ENCODE data around the gene FILIP1. TPM values are rescaled to one million over a fixed set of nuclear protein-coding genes. Genes with fewer than 3 reads are reported as not detected.

The FILIP1 gene
- total RNA-seq, 1 experiment from 2014 or later, result 0.15 TPM

- H3K9me2 ChIP-seq (replicated peaks; ENCODE audit: insufficient read depth, low read length), result no peaks in the 10 kb centered on the region
- H3K9me3 ChIP-seq (ENCODE audit: low read length), result no peaks in the 10 kb centered on the region
These were observed 102.3 kb downstream of the FILIP1 start for GRCh38 chr6:75391276-75391675.

GRCh38 chr6:75386050-75386770, 107.4 kb downstream of the FILIP1 start:
- Histone ChIP-seq H3K4me2 (ENCODE audit: low read depth, low read length, poor library complexity, severe bottlenecking) (no peak overlapping the region), H3K9me2 (replicated peaks; ENCODE audit: insufficient read depth, low read length) (no peaks in the 10 kb centered on the region), H3K27ac (ENCODE audit: low read length) (no peak overlapping the region), H3K79me2 (ENCODE audit: low read length) (no peaks in the 10 kb centered on the region), H2AFZ (ENCODE audit: low read length) (no peak overlapping the region), H3K27me3 (ENCODE audit: low read length) (0 out of 2 replicates have a peak, but pooled peaks cover 3% of the 10 kb centered on the region), H3K9me3 (ENCODE audit: low read length) (no peaks in the 10 kb centered on the region), H3K4me1 (ENCODE audit: low read length) (no peaks in the 10 kb centered on the region), H3K9ac (ENCODE audit: low read length) (no peak overlapping the region), H3K36me3 (ENCODE audit: insufficient read depth, low read length) (no peaks in the 10 kb centered on the region), H4K20me1 (ENCODE audit: insufficient read depth, low read depth, low read length) (no peaks in the 10 kb centered on the region), H3K4me3 (ENCODE audit: low read length) (no peak overlapping the region)
- DNase-seq, result no peak

More at GRCh38 chr6:75391276-75391675, 102.3 kb downstream of the FILIP1 start:
- Histone ChIP-seq H2AFZ (ENCODE audit: low read length) (no peak overlapping the region), H3K4me3 (ENCODE audit: low read length) (no peak overlapping the region), H3K9ac (ENCODE audit: low read length) (no peak overlapping the region), H3K4me2 (ENCODE audit: low read depth, low read length, poor library complexity, severe bottlenecking) (no peak overlapping the region), H3K79me2 (ENCODE audit: low read length) (no peaks in the 10 kb centered on the region), H3K27me3 (ENCODE audit: low read length) (no peaks in the 10 kb centered on the region), H4K20me1 (ENCODE audit: insufficient read depth, low read depth, low read length) (no peaks in the 10 kb centered on the region), H3K27ac (ENCODE audit: low read length) (no peak overlapping the region), H3K4me1 (ENCODE audit: low read length) (no peaks in the 10 kb centered on the region), H3K36me3 (ENCODE audit: insufficient read depth, low read length) (no peaks in the 10 kb centered on the region)
- DNase-seq, result no peak

GRCh38 chr6:75384116-75384515, 109.5 kb downstream of the FILIP1 start:
- DNase-seq, result no peak
- Histone ChIP-seq H3K79me2 (ENCODE audit: low read length) (no peaks in the 10 kb centered on the region), H3K4me2 (ENCODE audit: low read depth, low read length, poor library complexity, severe bottlenecking) (no peak overlapping the region), H4K20me1 (ENCODE audit: insufficient read depth, low read depth, low read length) (no peaks in the 10 kb centered on the region), H3K27ac (ENCODE audit: low read length) (no peak overlapping the region), H3K27me3 (ENCODE audit: low read length) (0 out of 2 replicates have a peak, but pooled peaks cover 3% of the 10 kb centered on the region), H3K9me3 (ENCODE audit: low read length) (no peaks in the 10 kb centered on the region), H3K9ac (ENCODE audit: low read length) (no peak overlapping the region), H3K4me3 (ENCODE audit: low read length) (no peak overlapping the region), H3K4me1 (ENCODE audit: low read length) (no peaks in the 10 kb centered on the region), H2AFZ (ENCODE audit: low read length) (no peak overlapping the region), H3K36me3 (ENCODE audit: insufficient read depth, low read length) (no peaks in the 10 kb centered on the region), H3K9me2 (replicated peaks; ENCODE audit: insufficient read depth, low read length) (no peaks in the 10 kb centered on the region)

GRCh38 chr6:75382634-75382900, 111.0 kb downstream of the FILIP1 start:
- no peaks in the 10 kb centered on the region for H3K9me3 ChIP-seq (ENCODE audit: low read length)
- no peaks in the 10 kb centered on the region for H4K20me1 ChIP-seq (ENCODE audit: insufficient read depth, low read depth, low read length)
- H2AFZ ChIP-seq (ENCODE audit: low read length), result no peak overlapping the region
- no peak overlapping the region for H3K4me2 ChIP-seq (ENCODE audit: low read depth, low read length, poor library complexity, severe bottlenecking)
- H3K4me3 ChIP-seq (ENCODE audit: low read length), result no peak overlapping the region
- H3K9ac ChIP-seq (ENCODE audit: low read length), result no peak overlapping the region
- H3K27me3 ChIP-seq (ENCODE audit: low read length), result 0 out of 2 replicates have a peak, but pooled peaks cover 3% of the 10 kb centered on the region
- H3K36me3 ChIP-seq (ENCODE audit: insufficient read depth, low read length), result no peaks in the 10 kb centered on the region
- H3K4me1 ChIP-seq (ENCODE audit: low read length), result no peaks in the 10 kb centered on the region
- no peaks in the 10 kb centered on the region for H3K9me2 ChIP-seq (replicated peaks; ENCODE audit: insufficient read depth, low read length)
- no peaks in the 10 kb centered on the region for H3K79me2 ChIP-seq (ENCODE audit: low read length)
- DNase-seq, result no peak
- no peak overlapping the region for H3K27ac ChIP-seq (ENCODE audit: low read length)

- Histone ChIP-seq H3K9me3 (ENCODE audit: low read length) (no peaks in the 10 kb centered on the region), H3K36me3 (ENCODE audit: insufficient read depth, low read length) (no peaks in the 10 kb centered on the region), H2AFZ (ENCODE audit: low read length) (no peak overlapping the region)
These were observed 111.5 kb downstream of the FILIP1 start for GRCh38 chr6:75381877-75382633.

GRCh38 chr6:75379536-75379935, 114.1 kb downstream of the FILIP1 start:
- H2AFZ ChIP-seq (ENCODE audit: low read length), result no peak overlapping the region
- H3K4me1 ChIP-seq (ENCODE audit: low read length), result no peaks in the 10 kb centered on the region
- H3K4me2 ChIP-seq (ENCODE audit: low read depth, low read length, poor library complexity, severe bottlenecking), result no peak overlapping the region
- no peak for DNase-seq
- no peaks in the 10 kb centered on the region for H3K36me3 ChIP-seq (ENCODE audit: insufficient read depth, low read length)
- no peak overlapping the region for H3K27ac ChIP-seq (ENCODE audit: low read length)
- H3K9me3 ChIP-seq (ENCODE audit: low read length), result no peaks in the 10 kb centered on the region
- 0 out of 2 replicates have a peak, but pooled peaks cover 3% of the 10 kb centered on the region for H3K27me3 ChIP-seq (ENCODE audit: low read length)
- no peaks in the 10 kb centered on the region for H3K79me2 ChIP-seq (ENCODE audit: low read length)
- no peaks in the 10 kb centered on the region for H3K9me2 ChIP-seq (replicated peaks; ENCODE audit: insufficient read depth, low read length)
- H3K4me3 ChIP-seq (ENCODE audit: low read length), result no peak overlapping the region
- no peaks in the 10 kb centered on the region for H4K20me1 ChIP-seq (ENCODE audit: insufficient read depth, low read depth, low read length)
- H3K9ac ChIP-seq (ENCODE audit: low read length), result no peak overlapping the region

More at GRCh38 chr6:75381877-75382633, 111.5 kb downstream of the FILIP1 start:
- no peak overlapping the region for H3K4me2 ChIP-seq (ENCODE audit: low read depth, low read length, poor library complexity, severe bottlenecking)
- H3K27ac ChIP-seq (ENCODE audit: low read length), result no peak overlapping the region
- no peak for DNase-seq
- H4K20me1 ChIP-seq (ENCODE audit: insufficient read depth, low read depth, low read length), result no peaks in the 10 kb centered on the region
- 0 out of 2 replicates have a peak, but pooled peaks cover 3% of the 10 kb centered on the region for H3K27me3 ChIP-seq (ENCODE audit: low read length)
- H3K4me3 ChIP-seq (ENCODE audit: low read length), result no peak overlapping the region
- H3K79me2 ChIP-seq (ENCODE audit: low read length), result no peaks in the 10 kb centered on the region
- H3K9me2 ChIP-seq (replicated peaks; ENCODE audit: insufficient read depth, low read length), result no peaks in the 10 kb centered on the region
- H3K4me1 ChIP-seq (ENCODE audit: low read length), result no peaks in the 10 kb centered on the region
- no peak overlapping the region for H3K9ac ChIP-seq (ENCODE audit: low read length)

- Histone ChIP-seq H4K20me1 (ENCODE audit: insufficient read depth, low read depth, low read length) (no peaks in the 10 kb centered on the region), H3K27ac (ENCODE audit: low read length) (no peak overlapping the region), H3K9ac (ENCODE audit: low read length) (no peak overlapping the region), H3K36me3 (ENCODE audit: insufficient read depth, low read length) (no peaks in the 10 kb centered on the region), H3K9me2 (replicated peaks; ENCODE audit: insufficient read depth, low read length) (no peaks in the 10 kb centered on the region), H3K4me3 (ENCODE audit: low read length) (no peak overlapping the region), H3K9me3 (ENCODE audit: low read length) (no peaks in the 10 kb centered on the region), H2AFZ (ENCODE audit: low read length) (no peak overlapping the region), H3K27me3 (ENCODE audit: low read length) (0 out of 2 replicates have a peak, but pooled peaks cover 3% of the 10 kb centered on the region), H3K4me2 (ENCODE audit: low read depth, low read length, poor library complexity, severe bottlenecking) (no peak overlapping the region), H3K4me1 (ENCODE audit: low read length) (no peaks in the 10 kb centered on the region), H3K79me2 (ENCODE audit: low read length) (no peaks in the 10 kb centered on the region)
- no peak for DNase-seq
These were observed 115.5 kb downstream of the FILIP1 start for GRCh38 chr6:75378101-75378500.

GRCh38 chr6:75377386-75377785, 116.2 kb downstream of the FILIP1 start:
- Histone ChIP-seq H2AFZ (ENCODE audit: low read length) (no peak overlapping the region), H3K4me2 (ENCODE audit: low read depth, low read length, poor library complexity, severe bottlenecking) (no peak overlapping the region), H3K27me3 (ENCODE audit: low read length) (0 out of 2 replicates have a peak, but pooled peaks cover 3% of the 10 kb centered on the region), H4K20me1 (ENCODE audit: insufficient read depth, low read depth, low read length) (no peaks in the 10 kb centered on the region), H3K36me3 (ENCODE audit: insufficient read depth, low read length) (no peaks in the 10 kb centered on the region), H3K27ac (ENCODE audit: low read length) (no peak overlapping the region), H3K4me3 (ENCODE audit: low read length) (no peak overlapping the region), H3K79me2 (ENCODE audit: low read length) (no peaks in the 10 kb centered on the region), H3K9me2 (replicated peaks; ENCODE audit: insufficient read depth, low read length) (no peaks in the 10 kb centered on the region), H3K9ac (ENCODE audit: low read length) (no peak overlapping the region), H3K9me3 (ENCODE audit: low read length) (no peaks in the 10 kb centered on the region), H3K4me1 (ENCODE audit: low read length) (no peaks in the 10 kb centered on the region)
- DNase-seq, result no peak
